GM19043 (cell line): ENCODE measurements around the gene MDH1B.
"Not testable (repeated sequence)": the region's sequence is repeated elsewhere in the genome, so short reads cannot be mapped to it uniquely, and the experiment has no call there.

Source experiments
- ATAC-seq: cut with Tn5 transposase; IDR thresholded peaks from one replicate; pipeline ENCODE4 v1.9.1; 2021; ENCODE audit warnings: low read depth; ENCODE audit not compliant: unreplicated experiment

MDH1B gene

GRCh38 chr2:206774871-206775270 is 9.7 kb upstream of the MDH1B start:
- ATAC-seq, result no peak

GRCh38 chr2:206766057-206766930 is 1.2 kb upstream of the MDH1B start:
- no peak for ATAC-seq

- peak; percentile 4 for ATAC-seq
These were observed 371 bp downstream of the MDH1B start for GRCh38 chr2:206764673-206765241.

GRCh38 chr2:206756816-206757215 is 8.3 kb downstream of the MDH1B start:
- no peak for ATAC-seq

GRCh38 chr2:206740800-206741199 is 24.3 kb downstream of the MDH1B start:
- no peak for ATAC-seq

- ATAC-seq, result no peak
These were observed 25.9 kb downstream of the MDH1B start for GRCh38 chr2:206739271-206739670.

- no peak for ATAC-seq
These were observed 28.2 kb downstream of the MDH1B start for GRCh38 chr2:206736935-206737334.

- ATAC-seq, result no peak
These were observed 31.8 kb downstream of the MDH1B start for GRCh38 chr2:206733341-206733740.

GRCh38 chr2:206728277-206729199 is 36.6 kb downstream of the MDH1B start:
- no peak for ATAC-seq

- ATAC-seq, result no peak
These were observed 37.8 kb downstream of the MDH1B start for GRCh38 chr2:206727287-206727686.

GRCh38 chr2:206723288-206723687 is 41.8 kb downstream of the MDH1B start:
- ATAC-seq, result no peak

- ATAC-seq, result peak; percentile 61
These were observed 43.7 kb downstream of the MDH1B start for GRCh38 chr2:206721256-206721920.

GRCh38 chr2:206718296-206718695 is 46.8 kb downstream of the MDH1B start, which contains the start of gene DYTN:
Gene DYTN (minus strand): TSS chr2:206718396. CDS start chr2:206718279, 117 bp downstream.
- ATAC-seq, result peak; percentile 36

- ATAC-seq, result no peak
These were observed 48.5 kb downstream of the MDH1B start for GRCh38 chr2:206716623-206717022.

GRCh38 chr2:206715183-206715582 is 49.9 kb downstream of the MDH1B start:
- ATAC-seq, result not testable (repeated sequence)

- ATAC-seq, result peak; percentile 48
These were observed 51.4 kb downstream of the MDH1B start for GRCh38 chr2:206713746-206714145.

- no peak for ATAC-seq
These were observed 56.8 kb downstream of the MDH1B start for GRCh38 chr2:206708286-206708685.

GRCh38 chr2:206707164-206707701 is 57.9 kb downstream of the MDH1B start:
- ATAC-seq, result no peak

- no peak for ATAC-seq
These were observed 63.0 kb downstream of the MDH1B start for GRCh38 chr2:206701952-206702605.

- ATAC-seq, result no peak
These were observed 65.0 kb downstream of the MDH1B start for GRCh38 chr2:206700156-206700555.
